ENCODE data around the gene PDSS1. TPM values are rescaled to one million over a fixed set of nuclear protein-coding genes. Genes with fewer than 3 reads are reported as not detected.

PDSS1 gene
- total RNA-seq, 4 donors from 2014 or later: 3.6 to 17.9 (median 9.2) TPM

- no peaks in the 10 kb centered on the region for H3K9me3 ChIP-seq
- no peaks in the 10 kb centered on the region for H3K27me3 ChIP-seq
- no peaks in the 10 kb centered on the region for H3K36me3 ChIP-seq
- intact Hi-C loops (cut with DNase I; ENCODE audit: low total_unique reads): no loop called here
- no peak for DNase-seq
- no peaks in the 10 kb centered on the region for H3K4me1 ChIP-seq
- H3K27ac ChIP-seq: no peak overlapping the region
- TF ChIP-seq POLR2A (IDR thresholded peaks at IDR 0.05) (no peak), CTCF (IDR thresholded peaks at IDR 0.05) (no peak)
- no peak overlapping the region for H3K4me3 ChIP-seq
These were observed 13.8 kb downstream of the PDSS1 start for GRCh38 chr10:26711324-26711723.

- no peaks in the 10 kb centered on the region for H3K9me3 ChIP-seq
- no peak overlapping the region for H3K27ac ChIP-seq
- H3K27me3 ChIP-seq: no peaks in the 10 kb centered on the region
- no peaks in the 10 kb centered on the region for H3K4me1 ChIP-seq
- H3K4me3 ChIP-seq: no peak overlapping the region
- no peak for TF ChIP-seq CTCF (IDR thresholded peaks at IDR 0.05)
- TF ChIP-seq POLR2A (IDR thresholded peaks at IDR 0.05): no peak
- no peak for DNase-seq
- no peaks in the 10 kb centered on the region for H3K36me3 ChIP-seq
- intact Hi-C loops (cut with DNase I; ENCODE audit: low total_unique reads): no loop called here
These were observed 17.1 kb downstream of the PDSS1 start for GRCh38 chr10:26714415-26715136.

- no peaks in the 10 kb centered on the region for H3K36me3 ChIP-seq
- intact Hi-C loops (cut with DNase I; ENCODE audit: low total_unique reads): no loop called here
- DNase-seq: no peak
- H3K27me3 ChIP-seq: no peaks in the 10 kb centered on the region
- H3K4me3 ChIP-seq: no peak overlapping the region
- TF ChIP-seq CTCF (IDR thresholded peaks at IDR 0.05): no peak
- TF ChIP-seq POLR2A (IDR thresholded peaks at IDR 0.05): no peak
- H3K4me1 ChIP-seq: no peaks in the 10 kb centered on the region
- H3K27ac ChIP-seq: no peak overlapping the region
- H3K9me3 ChIP-seq: no peaks in the 10 kb centered on the region
These were observed 17.6 kb downstream of the PDSS1 start for GRCh38 chr10:26715137-26715487.

GRCh38 chr10:26717476-26717875, 20.0 kb downstream of the PDSS1 start:
- no peaks in the 10 kb centered on the region for H3K4me1 ChIP-seq

More at GRCh38 chr10:26717476-26717875, 20.0 kb downstream of the PDSS1 start:
- Histone ChIP-seq H3K9me3 (no peaks in the 10 kb centered on the region), H3K27ac (no peak overlapping the region), H3K36me3 (no peaks in the 10 kb centered on the region), H3K4me3 (no peak overlapping the region), H3K27me3 (no peaks in the 10 kb centered on the region)
- DNase-seq: no peak
- intact Hi-C loops (cut with DNase I; ENCODE audit: low total_unique reads): no loop called here
- no peak for TF ChIP-seq POLR2A (IDR thresholded peaks at IDR 0.05)
- no peak for TF ChIP-seq CTCF (IDR thresholded peaks at IDR 0.05)

Measured in uterus (tissue), 4 donors.